ENCODE results near the gene GALNTL6.

GALNTL6 gene

GRCh38 chr4:172830295-172830764 lies 1017.1 kb downstream of the GALNTL6 start:
- Histone ChIP-seq H3K79me2 (ENCODE audit: insufficient read depth, low read length) (no peaks in the 10 kb centered on the region), H2AFZ (ENCODE audit: low read depth, low read length, severe bottlenecking) (no peak overlapping the region), H3K9me2 (replicated peaks; ENCODE audit: insufficient read depth, low read length) (no peaks in the 10 kb centered on the region), H3K36me3 (ENCODE audit: low read length) (no peaks in the 10 kb centered on the region), H3K4me3 (ENCODE audit: insufficient read depth, low read length, poor library complexity, severe bottlenecking) (no peak overlapping the region), H3K27me3 (ENCODE audit: low read length) (no peaks in the 10 kb centered on the region), H3K4me2 (ENCODE audit: low read depth, low read length, poor library complexity, severe bottlenecking) (no peak overlapping the region), H3F3A (ENCODE audit: insufficient read depth) (no peaks in the 10 kb centered on the region), H3K9ac (ENCODE audit: low read length) (no peak overlapping the region), H3K9me3 (ENCODE audit: insufficient read depth, low read length) (no peaks in the 10 kb centered on the region), H4K20me1 (ENCODE audit: low read depth, low read length) (no peaks in the 10 kb centered on the region), H3K27ac (ENCODE audit: low read depth, low read length) (no peak overlapping the region)
- TF ChIP-seq CTCF (IDR thresholded peaks at IDR 0.05; ENCODE audit: insufficient read depth, low read length, poor library complexity, severe bottlenecking) = peak; percentile 30
- TF ChIP-seq EZH2phosphoT487 (conservative IDR thresholded peaks at IDR 0.05; ENCODE audit: low read length) = no peak

- no peak overlapping the region for H2AFZ ChIP-seq (ENCODE audit: low read depth, low read length, severe bottlenecking)
- H3K27me3 ChIP-seq (ENCODE audit: low read length) = no peaks in the 10 kb centered on the region
- no peaks in the 10 kb centered on the region for H3K36me3 ChIP-seq (ENCODE audit: low read length)
- no peak overlapping the region for H3K27ac ChIP-seq (ENCODE audit: low read depth, low read length)
- H3K4me3 ChIP-seq (ENCODE audit: insufficient read depth, low read length, poor library complexity, severe bottlenecking) = no peak overlapping the region
- no peaks in the 10 kb centered on the region for H3K9me2 ChIP-seq (replicated peaks; ENCODE audit: insufficient read depth, low read length)
- H3K79me2 ChIP-seq (ENCODE audit: insufficient read depth, low read length) = no peaks in the 10 kb centered on the region
- no peaks in the 10 kb centered on the region for H3K9me3 ChIP-seq (ENCODE audit: insufficient read depth, low read length)
- H3K9ac ChIP-seq (ENCODE audit: low read length) = no peak overlapping the region
- no peak overlapping the region for H3K4me2 ChIP-seq (ENCODE audit: low read depth, low read length, poor library complexity, severe bottlenecking)
- H3F3A ChIP-seq (ENCODE audit: insufficient read depth) = no peaks in the 10 kb centered on the region
- no peaks in the 10 kb centered on the region for H4K20me1 ChIP-seq (ENCODE audit: low read depth, low read length)
- no peak for TF ChIP-seq CTCF (IDR thresholded peaks at IDR 0.05; ENCODE audit: insufficient read depth, low read length, poor library complexity, severe bottlenecking)
- TF ChIP-seq EZH2phosphoT487 (conservative IDR thresholded peaks at IDR 0.05; ENCODE audit: low read length) = no peak
These were observed 1023.5 kb downstream of the GALNTL6 start for GRCh38 chr4:172836661-172837060.

GRCh38 chr4:172838111-172838510 lies 1024.9 kb downstream of the GALNTL6 start:
- no peak overlapping the region for H3K4me3 ChIP-seq (ENCODE audit: insufficient read depth, low read length, poor library complexity, severe bottlenecking)
- H3K36me3 ChIP-seq (ENCODE audit: low read length) = no peaks in the 10 kb centered on the region
- H2AFZ ChIP-seq (ENCODE audit: low read depth, low read length, severe bottlenecking) = no peak overlapping the region
- no peaks in the 10 kb centered on the region for H3K9me3 ChIP-seq (ENCODE audit: insufficient read depth, low read length)
- no peak overlapping the region for H3K27ac ChIP-seq (ENCODE audit: low read depth, low read length)
- no peak for TF ChIP-seq CTCF (IDR thresholded peaks at IDR 0.05; ENCODE audit: insufficient read depth, low read length, poor library complexity, severe bottlenecking)
- no peak overlapping the region for H3K4me2 ChIP-seq (ENCODE audit: low read depth, low read length, poor library complexity, severe bottlenecking)
- H3K27me3 ChIP-seq (ENCODE audit: low read length) = no peaks in the 10 kb centered on the region
- H3K79me2 ChIP-seq (ENCODE audit: insufficient read depth, low read length) = no peaks in the 10 kb centered on the region
- H4K20me1 ChIP-seq (ENCODE audit: low read depth, low read length) = no peaks in the 10 kb centered on the region
- H3K9me2 ChIP-seq (replicated peaks; ENCODE audit: insufficient read depth, low read length) = no peaks in the 10 kb centered on the region
- no peak overlapping the region for H3K9ac ChIP-seq (ENCODE audit: low read length)
- no peaks in the 10 kb centered on the region for H3F3A ChIP-seq (ENCODE audit: insufficient read depth)
